ENCODE measurements around the gene ADSL. TPM values are rescaled to one million over a fixed set of nuclear protein-coding genes. Genes with fewer than 3 reads are reported as not detected.

Gene ADSL
- total and polyA plus RNA-seq, 9 of the 15 experiments (the other 6 are each of a cell fraction or from before 2014, with no cell fraction given), result 112 to 322 (median 146) TPM

- TF ChIP-seq RERE (CRISPR knock-in tag; IDR thresholded peaks at IDR 0.05; ENCODE audit: borderline replicate concordance) (no peak), MCM7 (IDR thresholded peaks at IDR 0.05) (no peak), RFX7 (CRISPR knock-in tag; IDR thresholded peaks at IDR 0.05) (no peak), BRCA1 (IDR thresholded peaks at IDR 0.05) (no peak), BRCA1 (CRISPR knock-in tag; IDR thresholded peaks at IDR 0.05) (no peak), KLF6 (CRISPR knock-in tag; IDR thresholded peaks at IDR 0.05; ENCODE audit: borderline replicate concordance) (no peak), EP300 (IDR thresholded peaks at IDR 0.05; ENCODE audit: low read length) (peak; percentile 88), KLF16 (IDR thresholded peaks at IDR 0.05) (peak; percentile 92), ZNF76 (CRISPR knock-in tag; IDR thresholded peaks at IDR 0.05; ENCODE audit: borderline replicate concordance) (no peak), ZSCAN32 (CRISPR knock-in tag; IDR thresholded peaks at IDR 0.05) (no peak), POLR2B (IDR thresholded peaks at IDR 0.05; ENCODE audit: low read depth, partially characterized antibody) (no peak), BCLAF1 (IDR thresholded peaks at IDR 0.05; ENCODE audit: borderline replicate concordance in 1 of 2, control insufficient read depth in 1 of 2, low read depth in 2 of 2, low read length in 1 of 2) (no peak)
- TF ChIP-seq, protein P1, sequence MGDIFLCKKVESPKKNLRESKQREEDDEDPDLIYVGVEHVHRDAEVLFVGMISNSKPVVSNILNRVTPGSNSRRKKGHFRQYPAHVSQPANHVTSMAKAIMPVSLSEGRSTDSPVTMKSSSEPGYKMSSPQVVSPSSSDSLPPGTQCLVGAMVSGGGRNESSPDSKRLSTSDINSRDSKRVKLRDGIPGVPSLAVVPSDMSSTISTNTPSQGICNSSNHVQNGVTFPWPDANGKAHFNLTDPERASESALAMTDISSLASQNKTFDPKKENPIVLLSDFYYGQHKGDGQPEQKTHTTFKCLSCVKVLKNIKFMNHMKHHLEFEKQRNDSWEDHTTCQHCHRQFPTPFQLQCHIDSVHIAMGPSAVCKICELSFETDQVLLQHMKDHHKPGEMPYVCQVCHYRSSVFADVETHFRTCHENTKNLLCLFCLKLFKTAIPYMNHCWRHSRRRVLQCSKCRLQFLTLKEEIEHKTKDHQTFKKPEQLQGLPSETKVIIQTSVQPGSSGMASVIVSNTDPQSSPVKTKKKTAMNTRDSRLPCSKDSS (IDR thresholded peaks at IDR 0.05; ENCODE audit: low read depth, partially characterized antibody), result no peak
These were observed 24.3 kb upstream of the ADSL start (continued) for GRCh38 chr22:40322021-40322420.

Measured in K562 (cell line).